Kidney (tissue), 14 donors: Measurements from ENCODE around the gene MRFAP1. TPM values are rescaled to one million over a fixed set of nuclear protein-coding genes. Genes with fewer than 3 reads are reported as not detected.

Experiments used
- DNase-seq, 5 donors: peaks; one replicate each; pipeline ENCODE4 v3.0.0-alpha.2; 2013 to 2020
- FAIRE-seq: peaks from 2 replicates; lab custom pipeline; 2012; peaks lifted over from hg19 to GRCh38; lab: Jason Lieb, UNC
- H3K27ac ChIP-seq, 2 donors: one replicate each; pipeline ENCODE4 v1.7.0; 2013; ENCODE audit warnings: low read depth in 2 of 2, low read length in 2 of 2, inconsistent platforms in 1 of 2
- H3K27me3 ChIP-seq: one replicate; pipeline ENCODE4 v1.7.1; 2013; ENCODE audit warnings: low read length, inconsistent platforms; ENCODE audit not compliant: control insufficient read depth, insufficient read depth
- H3K36me3 ChIP-seq, 3 donors: one replicate each; pipeline versions ENCODE4 v1.7.0 to v1.7.1; 2013; ENCODE audit warnings: low read length in 3 of 3, control low read depth in 1 of 3, inconsistent platforms in 1 of 3; ENCODE audit not compliant: insufficient read depth in 3 of 3, control insufficient read depth in 2 of 3
- H3K4me1 ChIP-seq, 3 donors: one replicate each; pipeline versions ENCODE4 v1.7.0 to v1.7.1; 2013; ENCODE audit warnings: low read length in 3 of 3, inconsistent platforms in 1 of 3, low read depth in 1 of 3; ENCODE audit not compliant: control insufficient read depth in 2 of 3, insufficient read depth in 2 of 3
- H3K4me3 ChIP-seq, 3 donors: one replicate each; pipeline versions ENCODE4 v1.7.0 to v1.8.1; 2013; ENCODE audit warnings: low read length in 3 of 3, control low read depth in 1 of 3, inconsistent platforms in 1 of 3
- H3K9ac ChIP-seq, 3 donors: one replicate each; pipeline versions ENCODE4 v1.7.0 to v1.7.1; 2013; ENCODE audit warnings: low read length in 3 of 3, control low read depth in 1 of 3, inconsistent platforms in 1 of 3
- H3K9me3 ChIP-seq, 3 donors: one replicate each; pipeline versions ENCODE4 v1.7.0 to v1.7.1; 2013; ENCODE audit warnings: low read length in 3 of 3, control low read depth in 1 of 3, inconsistent platforms in 1 of 3; ENCODE audit not compliant: control insufficient read depth in 2 of 3, insufficient read depth in 1 of 3
- CTCF ChIP-seq: IDR thresholded peaks from 3 replicates; pipeline ENCODE4 v1.5.1; 2012; ENCODE audit warnings: mild to moderate bottlenecking, moderate library complexity, borderline replicate concordance; ENCODE audit not compliant: insufficient read depth; ENCODE audit errors: extremely low read depth
- intact Hi-C: fragments of 100-400 bp; cut with DNase I; formaldehyde crosslinking; loops from one replicate; pipeline ENCODE4 v1.11.1; 2022
- polyA plus RNA-seq: library from polyadenylated mRNA; stranded (reverse); fragments of 350-450 nt; fragmentation: Illumina TruSeq; extraction: RNeasy Lipid Tissue Mini Kit (QIAGEN cat#74804); gene quantifications from one replicate; pipeline ENCODE4 v1.2.3, GENCODE V29; 2014; ENCODE audit warnings: low read depth, low replicate concordance; ENCODE audit not compliant: insufficient read depth
- total RNA-seq: library from RNA; stranded (reverse); fragmentation: NEBNext Ultra II Directional; extraction: Animal tissue kit (Norgen Biotek cat#: 25700); gene quantifications from one replicate; pipeline ENCODE4 v1.2.1, GENCODE V29; 2021
- donor health status: control.
- donor health status: control.
- donor health status: control.
- donor health status: control.
- donor health status: control.
- donor health status: DM: yes; HTN: yes; CAD: no.
- donor health status: Normal renal cell carcinoma (clear cell type).

The MRFAP1 gene
- total and polyA plus RNA-seq, 2 donors from 2014 or later = 264 to 406 TPM

DNA sequence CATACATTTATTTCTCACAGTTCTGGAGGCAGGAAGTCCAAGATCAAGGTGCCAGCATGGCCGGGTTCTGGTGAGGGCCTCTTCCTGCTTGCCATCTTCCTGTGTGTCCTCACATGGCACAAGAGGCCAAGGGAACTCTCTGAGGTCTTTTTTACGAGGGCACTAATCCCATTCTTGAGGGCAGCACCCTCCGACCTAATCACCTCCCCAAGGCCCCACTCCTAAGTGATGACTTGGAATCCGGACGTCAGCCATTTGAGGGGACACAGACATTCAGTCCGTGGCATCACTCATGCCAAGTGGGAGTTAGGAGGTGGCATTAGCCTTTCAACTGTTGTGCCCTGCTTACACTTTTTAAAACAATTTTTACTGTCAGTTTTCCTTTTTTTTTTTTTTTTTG lies 38.2 kb upstream of the MRFAP1 start:
- Histone ChIP-seq H3K9ac (no peak overlapping the region), H3K4me3 (no peak overlapping the region), H3K9me3 (peaks cover 0 to 5% (median 0%) of the 10 kb centered on the region in 3 donors), H3K36me3 (peaks cover 0 to 23% (median 13%) of the 10 kb centered on the region in 3 donors), H3K4me1 (no peaks in the 10 kb centered on the region), H3K27me3 (no peaks in the 10 kb centered on the region), H3K27ac (no peak overlapping the region)
- no peak for TF ChIP-seq CTCF
- FAIRE-seq (no peak), DNase-seq (no peak)
- intact Hi-C loops = no loop called here

DNA sequence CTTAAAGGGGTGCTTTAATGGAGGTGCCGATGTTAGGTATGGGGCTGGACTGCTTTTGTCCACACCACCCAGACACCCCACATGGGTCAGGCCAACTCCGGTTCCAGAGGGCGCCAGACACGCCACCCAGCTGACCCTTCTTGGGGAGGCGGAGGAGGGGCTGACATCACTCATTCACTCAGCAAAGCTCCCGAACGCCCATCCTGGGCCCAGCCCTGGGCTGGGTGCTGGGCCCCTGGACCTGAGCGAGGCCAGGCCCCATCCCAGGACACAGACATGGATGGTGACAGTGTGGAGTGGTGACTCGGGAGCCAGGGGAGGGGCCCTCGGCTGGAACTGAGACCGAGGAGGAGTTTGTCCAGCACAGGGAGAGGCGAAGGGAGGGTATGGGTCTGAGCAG lies 37.4 kb upstream of the MRFAP1 start:
- no peaks in the 10 kb centered on the region for H3K4me1 ChIP-seq
- H3K4me3 ChIP-seq = no peak overlapping the region
- peaks cover 0 to 5% (median 0%) of the 10 kb centered on the region in 3 donors for H3K9me3 ChIP-seq
- peaks cover 0 to 29% (median 8%) of the 10 kb centered on the region in 3 donors for H3K36me3 ChIP-seq
- FAIRE-seq = no peak
- DNase-seq = peak in 1 of 5 donors; percentile 54
- TF ChIP-seq CTCF = no peak
- no peaks in the 10 kb centered on the region for H3K27me3 ChIP-seq
- intact Hi-C loops = no loop called here
- no peak overlapping the region for H3K27ac ChIP-seq
- H3K9ac ChIP-seq = no peak overlapping the region

DNA sequence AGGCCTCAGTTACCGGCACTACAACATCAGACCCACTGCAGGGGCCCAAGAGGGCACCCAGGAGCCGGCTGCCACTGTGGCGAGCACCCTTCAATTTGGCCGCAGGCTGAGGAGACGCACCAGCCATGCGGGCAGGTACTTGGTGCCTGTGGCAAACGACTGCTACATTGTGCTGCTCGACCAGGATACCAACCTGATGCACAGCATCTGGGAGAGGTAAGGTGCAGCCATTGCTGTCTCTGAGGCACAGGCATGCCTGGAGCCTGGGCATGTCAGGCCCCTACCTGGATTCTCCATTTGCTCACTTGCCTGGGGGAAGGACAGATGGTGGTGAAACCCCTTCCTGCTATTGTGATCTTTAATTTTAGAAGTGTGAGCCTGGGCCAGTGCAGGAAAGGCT lies 35.4 kb upstream of the MRFAP1 start:
- Histone ChIP-seq H3K27me3 (no peaks in the 10 kb centered on the region), H3K4me1 (no peaks in the 10 kb centered on the region), H3K27ac (no peak overlapping the region), H3K36me3 (peaks cover 0 to 29% (median 10%) of the 10 kb centered on the region in 3 donors), H3K4me3 (no peak overlapping the region), H3K9me3 (peaks cover 0 to 5% (median 0%) of the 10 kb centered on the region in 3 donors), H3K9ac (no peak overlapping the region)
- FAIRE-seq = no peak
- intact Hi-C loops = no loop called here
- no peak for DNase-seq
- TF ChIP-seq CTCF = no peak

DNA sequence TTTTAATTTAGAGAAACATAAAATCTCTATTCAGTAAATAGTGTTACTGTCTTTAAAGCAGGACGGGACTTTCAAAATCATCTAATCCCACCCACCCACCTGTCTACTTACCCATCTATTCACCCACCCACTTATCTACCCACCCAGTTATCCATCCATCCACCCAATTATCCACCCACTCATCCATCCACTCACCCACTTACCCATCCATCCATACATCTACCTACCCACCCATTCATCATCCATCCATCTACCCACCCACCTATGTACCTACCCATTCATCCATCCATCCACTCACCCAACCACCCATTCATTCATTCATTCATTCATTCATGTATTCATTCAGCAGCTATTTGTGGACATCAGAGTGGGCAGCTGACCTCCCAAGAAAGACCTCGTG lies 34.9 kb upstream of the MRFAP1 start:
- Histone ChIP-seq H3K27me3 (no peaks in the 10 kb centered on the region), H3K9me3 (peaks cover 0 to 5% (median 0%) of the 10 kb centered on the region in 3 donors), H3K4me3 (no peak overlapping the region), H3K4me1 (no peaks in the 10 kb centered on the region), H3K36me3 (peaks cover 0 to 28% (median 10%) of the 10 kb centered on the region in 3 donors), H3K27ac (no peak overlapping the region), H3K9ac (no peak overlapping the region)
- FAIRE-seq = no peak
- TF ChIP-seq CTCF = no peak
- intact Hi-C loops = no loop called here
- DNase-seq = no peak
